Mesodermal cell (in vitro differentiated cells): ENCODE results near the gene RASA4B. TPM values are rescaled to one million over a fixed set of nuclear protein-coding genes. Genes with fewer than 3 reads are reported as not detected.
"Not testable (repeated sequence)": the region's sequence is repeated elsewhere in the genome, so short reads cannot be mapped to it uniquely, and the experiment has no call there.

Source experiments
- H3K27ac ChIP-seq: 2 replicates; pipeline ENCODE4 v1.7.0; 2013; ENCODE audit warnings: mild to moderate bottlenecking, low read depth, low read length, moderate library complexity; ENCODE audit not compliant: severe bottlenecking
- H3K36me3 ChIP-seq: 2 replicates; pipeline ENCODE4 v1.7.1; 2013; ENCODE audit warnings: mild to moderate bottlenecking, low read length, moderate library complexity; ENCODE audit not compliant: control insufficient read depth, insufficient read depth
- H3K4me1 ChIP-seq: one replicate; pipeline ENCODE4 v1.7.1; 2013; ENCODE audit warnings: mild to moderate bottlenecking, low read length; ENCODE audit not compliant: insufficient read depth, control insufficient read depth, poor library complexity, severe bottlenecking
- H3K4me3 ChIP-seq: 2 replicates; pipeline ENCODE4 v1.7.0; 2013; ENCODE audit warnings: low read length, control low read depth, mild to moderate bottlenecking; ENCODE audit not compliant: insufficient read depth, poor library complexity, severe bottlenecking; ENCODE audit errors: extremely low read depth
- H3K9me3 ChIP-seq: 2 replicates; pipeline ENCODE4 v1.7.1; 2013; ENCODE audit warnings: mild to moderate bottlenecking, low read length, moderate library complexity; ENCODE audit not compliant: control insufficient read depth
- WGBS, 2 experiments: methylation state at CpG; one replicate each; pipeline ENCODE4 v1.1.5; 2013; ENCODE audit warnings: missing lambda C conversion rate in 2 of 2; ENCODE audit not compliant: insufficient coverage in 2 of 2; 5-methylcytosine and 5-hydroxymethylcytosine counted together
- polyA plus RNA-seq, 2 experiments: library from polyadenylated mRNA; stranded (reverse); fragments of 50-300 nt; gene quantifications; one replicate each; pipeline ENCODE4 v1.2.3, GENCODE V29; 2013

The RASA4B gene
- 10.6 TPM for polyA plus RNA-seq (2013, experiment 1 of 2)
- polyA plus RNA-seq (2013, experiment 2 of 2): 8.6 TPM

DNA sequence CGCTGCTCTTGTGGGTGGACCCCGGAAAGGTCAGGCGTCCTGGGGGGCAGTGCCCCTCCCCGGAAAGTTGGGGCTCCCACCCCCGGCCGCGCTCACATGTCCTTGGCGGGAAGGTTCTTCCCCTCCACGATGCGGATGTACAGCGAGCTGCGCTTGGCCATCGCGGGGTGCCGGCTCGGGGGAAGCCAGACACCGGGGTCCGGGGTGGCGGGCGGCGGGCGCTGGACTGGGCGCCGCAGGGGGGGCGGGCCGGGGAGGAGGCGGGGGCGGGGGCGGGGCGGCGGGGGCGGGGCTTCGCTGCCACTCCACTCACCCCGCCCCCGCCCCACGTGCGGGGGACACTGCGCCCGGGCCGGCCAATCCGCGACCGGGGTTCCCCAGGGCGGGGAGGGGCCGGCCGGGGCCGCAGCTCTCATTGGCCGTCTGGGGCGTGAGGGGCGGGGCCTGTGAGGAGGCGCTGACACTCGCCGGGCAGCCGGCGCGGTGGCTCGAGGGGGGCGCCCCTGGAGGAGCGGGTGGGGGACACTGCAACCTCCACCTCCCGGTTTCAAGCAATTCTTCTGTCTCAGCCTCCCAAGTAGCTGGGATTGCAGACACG is at the start of gene RASA4B:
TSS of gene RASA4B (minus strand) at position 228 of the 598 bp plus-strand sequence. CDS start at position 161, 67 bp downstream.
- H3K36me3 ChIP-seq, H3K4me3 ChIP-seq, H3K9me3 ChIP-seq, H3K27ac ChIP-seq, H3K4me1 ChIP-seq: not testable (repeated sequence)
- no CpG with 5 or more reads among the region's 61 CpGs for WGBS, 2 experiments

- H3K36me3 ChIP-seq, H3K9me3 ChIP-seq, H3K4me1 ChIP-seq, H3K4me3 ChIP-seq, H3K27ac ChIP-seq: not testable (repeated sequence)
- no CpG with 5 or more reads among the region's 6 CpGs for WGBS, 2 experiments
Measured at GRCh38 chr7:102550808-102551422, 33.3 kb upstream of the RASA4B start, which contains the start of gene SPDYE2. TSS of gene SPDYE2 (plus strand) at chr7:102551226. CDS start at chr7:102553256, 2,030 bp downstream.

DNA sequence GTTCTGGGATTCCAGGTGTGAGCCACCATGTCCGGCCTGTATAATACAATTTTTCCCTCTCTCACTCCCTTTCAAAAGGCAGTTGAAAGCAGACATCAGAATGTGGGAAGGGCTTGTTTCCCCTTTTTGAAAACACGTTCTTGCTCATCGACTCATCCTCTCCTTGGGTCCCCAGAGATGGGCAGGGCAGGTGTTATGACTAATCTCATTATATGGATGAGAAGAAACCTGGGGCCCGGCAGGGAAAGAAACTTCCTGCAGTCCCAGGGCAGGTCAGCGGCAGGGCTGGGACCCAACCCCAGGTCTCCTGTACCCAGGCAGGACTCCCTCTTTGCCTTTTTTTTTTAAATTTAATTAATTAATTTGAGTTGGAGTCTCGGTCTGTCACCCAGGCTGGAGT is 28.8 kb upstream of the RASA4B start:
- not testable (repeated sequence) for H3K4me1 ChIP-seq, H3K27ac ChIP-seq, H3K9me3 ChIP-seq, H3K36me3 ChIP-seq, H3K4me3 ChIP-seq
- no CpG with 5 or more reads among the region's 6 CpGs for WGBS, 2 experiments

- H3K36me3 ChIP-seq, H3K27ac ChIP-seq, H3K4me1 ChIP-seq, H3K9me3 ChIP-seq, H3K4me3 ChIP-seq: not testable (repeated sequence)
- 100% methylated on average over 3 of the region's 12 CpGs; no CpG with 5 or more reads in 1 of the 2 experiments for WGBS, 2 experiments
Measured at GRCh38 chr7:102545288-102545687, 27.7 kb upstream of the RASA4B start.

DNA sequence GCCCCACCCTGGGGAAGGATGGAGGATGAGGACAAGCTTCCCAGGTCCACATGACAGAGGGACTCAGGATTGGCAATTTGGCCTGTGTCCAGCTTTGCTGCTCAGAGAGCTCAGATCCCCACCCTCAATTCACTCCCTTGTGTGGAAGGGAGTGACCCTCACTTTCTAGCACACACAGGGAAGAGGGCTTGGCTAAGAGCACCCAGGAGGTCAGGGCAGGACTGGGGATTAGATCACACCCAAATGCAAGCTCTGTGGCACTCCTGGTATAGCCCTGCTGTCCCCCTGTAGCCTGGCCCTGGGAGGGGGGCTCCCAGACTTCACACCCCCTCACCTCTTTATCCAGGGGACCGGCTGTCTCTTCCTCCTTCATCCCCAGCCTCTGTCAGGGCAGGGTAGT is 26.8 kb upstream of the RASA4B start:
- not testable (repeated sequence) for H3K4me1 ChIP-seq, H3K9me3 ChIP-seq, H3K27ac ChIP-seq, H3K4me3 ChIP-seq, H3K36me3 ChIP-seq
- WGBS, 2 experiments: no CpG with 5 or more reads among the region's 1 CpG

DNA sequence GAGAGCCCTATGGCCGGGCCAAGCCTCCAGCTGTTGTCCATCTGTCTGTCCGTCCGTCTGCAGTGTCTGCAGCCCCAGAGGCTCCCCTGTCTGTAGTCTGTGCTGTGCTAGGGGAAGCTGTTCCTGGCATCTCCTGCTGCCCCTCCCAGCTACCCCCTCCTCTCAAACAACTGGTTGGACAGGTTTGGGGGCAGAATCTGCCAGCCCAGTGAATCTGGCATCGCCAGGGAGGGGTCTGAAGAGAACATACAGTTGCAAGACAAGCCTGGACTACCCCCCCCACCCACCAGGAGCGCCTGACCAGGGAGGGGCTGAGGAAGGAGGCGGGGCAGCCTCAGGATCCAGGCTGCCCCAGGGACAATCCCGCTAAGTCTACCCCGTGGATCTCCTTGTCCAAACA is 26.0 kb upstream of the RASA4B start, which contains the start of gene UPK3BL2:
TSS of gene UPK3BL2 (minus strand) at position 101 of the 400 bp plus-strand sequence. CDS start at position 41, 60 bp downstream.
- H3K36me3 ChIP-seq, H3K4me3 ChIP-seq, H3K9me3 ChIP-seq, H3K27ac ChIP-seq, H3K4me1 ChIP-seq: not testable (repeated sequence)
- WGBS, 2 experiments: no CpG with 5 or more reads among the region's 8 CpGs

DNA sequence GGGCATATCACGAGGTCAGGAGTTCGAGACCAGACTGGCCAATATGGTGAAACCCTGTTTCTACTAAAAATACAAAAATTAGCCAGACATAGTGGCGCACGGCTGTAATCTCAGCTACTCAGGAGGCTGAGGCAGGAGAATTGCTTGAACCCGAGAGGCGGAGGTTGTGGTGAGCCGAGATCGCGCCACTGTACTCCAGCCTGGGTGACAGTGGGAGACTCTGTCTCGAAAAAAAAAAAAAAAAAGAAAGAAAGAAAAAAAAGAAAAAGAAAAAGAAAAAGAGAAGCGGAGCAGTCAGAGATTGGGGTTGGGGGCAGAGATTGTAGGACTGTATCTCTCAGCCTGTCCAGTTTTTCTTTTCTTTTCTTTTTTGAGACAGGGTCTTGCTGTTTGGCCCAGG is 25.2 kb upstream of the RASA4B start:
- H3K36me3 ChIP-seq, H3K4me3 ChIP-seq, H3K4me1 ChIP-seq, H3K27ac ChIP-seq, H3K9me3 ChIP-seq: not testable (repeated sequence)
- no CpG with 5 or more reads among the region's 11 CpGs for WGBS, 2 experiments

GRCh38 chr7:102542083-102542482 is 24.5 kb upstream of the RASA4B start:
- H3K36me3 ChIP-seq, H3K4me3 ChIP-seq, H3K27ac ChIP-seq, H3K4me1 ChIP-seq, H3K9me3 ChIP-seq: not testable (repeated sequence)
- WGBS, 2 experiments: no CpG with 5 or more reads among the region's 8 CpGs

GRCh38 chr7:102540604-102541003 is 23.0 kb upstream of the RASA4B start:
- H3K9me3 ChIP-seq, H3K36me3 ChIP-seq, H3K4me3 ChIP-seq, H3K27ac ChIP-seq, H3K4me1 ChIP-seq: not testable (repeated sequence)
- WGBS, 2 experiments: 80% methylated on average over 1 of the region's 6 CpGs; no CpG with 5 or more reads in 1 of the 2 experiments

GRCh38 chr7:102535062-102535615 is 17.6 kb upstream of the RASA4B start:
- H3K4me3 ChIP-seq, H3K4me1 ChIP-seq, H3K27ac ChIP-seq, H3K9me3 ChIP-seq, H3K36me3 ChIP-seq: not testable (repeated sequence)
- no CpG with 5 or more reads among the region's 8 CpGs for WGBS, 2 experiments

GRCh38 chr7:102532127-102532526 is 14.6 kb upstream of the RASA4B start:
- 100% methylated on average over 1 of the region's 2 CpGs for WGBS, 2 experiments

More at GRCh38 chr7:102532127-102532526, 14.6 kb upstream of the RASA4B start:
- not testable (repeated sequence) for H3K36me3 ChIP-seq, H3K27ac ChIP-seq, H3K9me3 ChIP-seq, H3K4me3 ChIP-seq, H3K4me1 ChIP-seq
